GM12891 (cell line): ENCODE data around the gene POU6F2.

Source experiments
- DNase-seq: peaks from one replicate; pipeline ENCODE4 v3.0.0; 2011; ENCODE audit warnings: low spot score; ENCODE audit not compliant: insufficient read length
- FAIRE-seq: peaks from 2 replicates; lab custom pipeline; 2011; peaks lifted over from hg19 to GRCh38; lab: Jason Lieb, UNC
- PAX5 ChIP-seq: IDR thresholded peaks from 2 replicates; pipeline ENCODE4 v1.6.1; 2011; ENCODE audit warnings: low read length, moderate library complexity, mild to moderate bottlenecking; ENCODE audit not compliant: insufficient read depth, severe bottlenecking
- POLR2A ChIP-seq: IDR thresholded peaks from 2 replicates; pipeline ENCODE4 v1.6.1; 2011; ENCODE audit warnings: low read depth, low read length, control low read depth
- POLR2AphosphoS5 ChIP-seq: IDR thresholded peaks from 2 replicates; pipeline ENCODE4 v1.6.1; 2011; ENCODE audit warnings: low read depth, low read length, control low read depth
- POU2F2 ChIP-seq: IDR thresholded peaks from 2 replicates; pipeline ENCODE4 v1.6.1; 2011; ENCODE audit warnings: low read depth, mild to moderate bottlenecking, control low read depth, low read length, moderate library complexity
- SPI1 ChIP-seq: IDR thresholded peaks from 2 replicates; pipeline ENCODE4 v1.6.1; 2011; ENCODE audit warnings: low read depth, low read length, control low read depth
- TAF1 ChIP-seq: IDR thresholded peaks from 2 replicates; pipeline ENCODE4 v1.6.1; 2011; ENCODE audit warnings: low read depth, low read length, control low read depth

POU6F2 gene

DNA sequence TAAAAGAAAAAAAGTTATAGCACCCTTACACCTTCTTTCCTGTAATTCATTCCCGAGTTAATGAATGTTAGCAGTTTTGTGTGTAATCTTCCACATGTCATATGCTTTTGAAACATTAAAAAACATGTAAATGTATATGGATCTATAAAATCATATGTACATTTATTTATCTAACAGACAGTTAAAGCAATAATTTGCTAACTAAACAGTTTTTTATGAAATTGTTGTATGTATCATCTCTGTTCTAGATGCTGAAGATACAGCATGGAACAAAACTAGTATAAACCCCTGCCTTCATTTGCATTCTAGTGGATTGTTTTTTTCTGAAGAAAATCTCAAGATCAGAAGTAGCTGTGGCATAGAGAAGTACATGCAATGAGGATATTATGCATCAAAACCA lies 165.0 kb downstream of the POU6F2 start:
- FAIRE-seq = no peak
- no peak for TF ChIP-seq POLR2AphosphoS5
- TF ChIP-seq SPI1 = no peak
- TF ChIP-seq POU2F2 = no peak
- no peak for TF ChIP-seq POLR2A
- no peak for TF ChIP-seq PAX5
- no peak for TF ChIP-seq TAF1

DNA sequence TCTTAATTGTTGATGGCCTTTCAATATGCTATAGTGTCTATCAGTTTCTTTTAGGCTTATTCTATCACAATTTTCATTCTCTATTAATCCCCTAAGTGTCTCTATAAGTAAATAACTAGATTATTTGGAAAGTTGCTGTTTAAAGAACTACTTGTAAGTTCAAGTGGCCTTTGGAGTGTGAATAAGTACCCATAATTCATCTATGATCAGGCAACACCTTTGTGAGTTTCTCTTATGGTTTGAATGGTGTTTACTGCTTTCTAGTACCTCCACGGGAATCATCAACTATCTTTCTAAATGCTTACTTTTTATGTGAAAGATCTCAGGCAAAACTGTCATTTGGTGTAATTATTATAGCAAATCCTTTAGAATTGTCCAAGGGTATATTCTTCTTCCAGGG lies 166.7 kb downstream of the POU6F2 start:
- no peak for FAIRE-seq
- TF ChIP-seq PAX5 (no peak), POLR2A (no peak), TAF1 (no peak), SPI1 (no peak), POLR2AphosphoS5 (no peak), POU2F2 (no peak)
- no peak for DNase-seq

More for the DNA sequence above, 165.0 kb downstream of the POU6F2 start:
- no peak for DNase-seq

DNA sequence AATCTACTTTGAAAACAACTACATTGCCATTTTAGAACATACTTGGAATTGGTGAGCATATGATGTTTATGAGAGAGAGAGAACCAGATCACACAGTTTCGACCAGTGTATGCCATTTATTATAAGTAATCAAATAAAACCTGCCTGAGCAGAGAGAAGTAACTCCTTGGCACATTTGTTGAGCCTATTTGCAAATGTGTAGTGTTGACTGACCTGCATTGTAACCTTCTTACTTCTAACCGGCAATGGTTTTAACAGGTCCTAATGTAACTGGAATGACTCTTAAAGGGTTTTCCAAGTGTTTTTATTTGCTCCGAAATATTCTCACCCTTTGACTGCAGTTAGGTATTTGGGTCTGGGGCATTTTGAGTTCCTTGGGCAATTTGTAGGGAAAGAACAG lies 167.6 kb downstream of the POU6F2 start:
- no peak for FAIRE-seq

DNA sequence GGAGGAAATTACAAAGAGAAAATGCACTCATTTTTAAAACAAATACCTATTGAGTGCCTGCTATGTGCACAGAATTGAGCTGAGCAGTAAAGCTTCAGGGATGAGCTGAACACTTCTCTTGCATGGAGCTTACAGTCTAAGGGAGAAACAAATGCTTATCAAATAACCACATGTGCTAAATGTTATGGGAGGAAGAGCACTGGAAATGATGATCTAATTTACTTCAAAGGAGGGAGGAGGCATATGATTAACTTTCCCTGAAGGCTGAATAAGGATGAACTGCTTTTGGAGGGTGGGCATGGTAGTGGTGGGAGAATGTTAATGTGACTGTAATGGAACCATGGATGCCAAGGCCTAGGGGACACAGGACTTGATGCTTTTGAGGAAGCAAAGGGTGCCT lies 168.2 kb downstream of the POU6F2 start:
- FAIRE-seq (no peak), DNase-seq (no peak)
- TF ChIP-seq SPI1 = no peak
- no peak for TF ChIP-seq POLR2A
- TF ChIP-seq TAF1 = no peak
- no peak for TF ChIP-seq POLR2AphosphoS5
- TF ChIP-seq POU2F2 = no peak
- TF ChIP-seq PAX5 = no peak

More for the DNA sequence above, 167.6 kb downstream of the POU6F2 start:
- DNase-seq = no peak
- TF ChIP-seq TAF1 = no peak
- TF ChIP-seq PAX5 = no peak
- TF ChIP-seq POLR2AphosphoS5 = no peak
- no peak for TF ChIP-seq POU2F2
- no peak for TF ChIP-seq SPI1
- TF ChIP-seq POLR2A = no peak

DNA sequence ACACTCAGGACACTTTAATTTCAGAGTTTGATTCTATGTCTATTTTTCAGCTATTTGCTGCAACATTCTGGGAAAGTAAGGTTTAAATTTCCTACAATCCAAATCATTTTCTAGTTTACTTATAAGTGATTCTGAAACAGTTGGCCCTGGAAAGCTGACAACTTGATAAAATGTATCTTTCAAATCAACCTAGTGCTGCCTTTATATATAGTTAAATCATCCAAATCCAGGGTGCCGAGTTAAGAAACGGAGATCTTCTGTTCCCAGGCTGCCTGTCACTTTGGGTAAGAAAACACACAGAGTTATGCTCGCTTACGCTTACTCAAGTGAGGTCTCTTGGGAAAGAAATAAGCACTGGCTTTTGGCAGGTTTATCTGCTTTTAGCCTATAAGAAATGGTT lies 175.0 kb downstream of the POU6F2 start:
- DNase-seq (no peak), FAIRE-seq (no peak)
- TF ChIP-seq POLR2AphosphoS5 (no peak), PAX5 (no peak), POU2F2 (no peak), TAF1 (no peak), SPI1 (no peak), POLR2A (no peak)

DNA sequence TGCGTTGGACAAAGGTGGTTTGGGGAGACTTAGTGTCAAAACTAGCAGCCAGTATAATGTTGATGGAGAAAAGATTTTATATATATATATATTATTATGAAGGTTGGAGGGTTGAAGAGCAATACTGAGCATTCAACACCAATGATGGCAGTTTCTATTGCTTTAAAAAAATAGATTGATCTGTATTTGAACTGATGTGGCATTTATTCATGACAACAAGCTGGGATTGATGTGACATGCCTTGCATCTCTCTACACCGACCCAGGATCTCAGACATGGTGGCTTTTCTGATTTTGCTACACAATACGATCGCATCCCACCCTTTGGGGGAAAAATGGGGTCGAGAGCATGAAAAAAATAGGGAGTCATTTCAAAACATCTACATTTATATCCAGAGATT lies 175.4 kb downstream of the POU6F2 start:
- no peak for TF ChIP-seq POLR2AphosphoS5
- no peak for TF ChIP-seq POLR2A
- TF ChIP-seq SPI1 = no peak
- TF ChIP-seq TAF1 = no peak
- TF ChIP-seq POU2F2 = no peak
- no peak for TF ChIP-seq PAX5
- FAIRE-seq (no peak), DNase-seq (no peak)

DNA sequence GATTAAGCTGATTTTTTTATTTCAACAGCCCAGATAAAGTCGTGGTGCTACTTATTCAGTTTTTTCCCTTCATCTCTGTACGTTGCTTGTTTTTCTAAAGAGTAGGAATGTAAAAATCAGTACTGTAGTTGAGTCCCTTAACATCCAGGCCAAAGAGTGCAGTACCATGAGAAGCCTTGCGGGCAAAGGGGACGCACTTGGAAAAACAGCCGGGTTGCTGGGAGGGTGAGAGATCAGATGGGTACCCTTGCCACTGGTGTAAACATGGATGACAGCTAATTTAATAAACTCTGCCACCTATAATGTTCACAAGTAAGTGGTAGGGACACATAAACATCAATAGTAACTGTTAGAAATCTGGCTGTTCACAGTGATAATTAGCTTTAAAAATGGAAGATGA lies 175.9 kb downstream of the POU6F2 start:
- FAIRE-seq = no peak
- DNase-seq = no peak
- no peak for TF ChIP-seq POLR2AphosphoS5
- TF ChIP-seq POLR2A = no peak
- TF ChIP-seq POU2F2 = no peak
- no peak for TF ChIP-seq SPI1
- TF ChIP-seq PAX5 = no peak
- TF ChIP-seq TAF1 = no peak

DNA sequence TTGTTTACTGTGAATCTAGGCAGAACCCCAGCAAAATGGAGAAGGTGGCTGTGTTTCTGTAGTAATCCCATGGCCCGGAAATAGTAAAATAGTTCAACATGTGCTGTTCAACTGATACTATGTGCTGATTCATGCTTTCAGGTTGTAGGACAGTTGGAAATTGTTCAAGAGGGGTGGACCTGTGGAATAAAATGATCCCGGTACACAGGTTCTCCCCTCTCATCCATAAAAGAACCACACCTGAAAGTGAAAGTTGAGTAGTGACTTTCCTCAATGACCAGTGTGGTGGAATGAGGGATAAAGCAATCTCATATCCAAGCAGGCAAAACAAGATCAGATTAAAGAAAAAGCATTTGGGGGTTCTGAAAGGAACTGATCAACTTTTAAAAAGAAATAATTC lies 177.1 kb downstream of the POU6F2 start:
- no peak for TF ChIP-seq SPI1
- no peak for TF ChIP-seq POLR2A
- no peak for TF ChIP-seq PAX5
- TF ChIP-seq TAF1 = no peak
- no peak for TF ChIP-seq POLR2AphosphoS5
- FAIRE-seq = no peak

DNA sequence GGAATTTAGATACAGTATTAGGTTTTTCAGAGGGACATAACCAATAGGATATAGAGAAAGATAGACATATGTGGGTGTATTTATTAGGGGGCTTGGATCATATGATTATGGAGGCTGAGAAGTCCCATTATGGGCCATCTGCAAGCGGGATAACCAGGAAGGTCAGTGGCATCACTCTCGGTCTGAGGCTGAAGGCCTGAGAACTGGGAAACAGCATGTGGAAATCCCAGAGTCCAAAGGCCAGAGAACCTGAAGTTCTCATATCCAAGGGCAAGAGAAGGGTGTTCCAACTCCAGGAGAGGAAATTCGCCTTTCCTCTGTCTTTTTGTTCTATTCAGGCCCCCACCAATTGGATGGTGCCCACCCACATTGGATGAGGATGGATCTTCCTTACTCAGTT lies 180.7 kb downstream of the POU6F2 start:
- no peak for DNase-seq
- no peak for TF ChIP-seq TAF1
- no peak for TF ChIP-seq SPI1
- TF ChIP-seq POLR2A = no peak
- no peak for TF ChIP-seq POU2F2
- TF ChIP-seq POLR2AphosphoS5 = no peak
- no peak for FAIRE-seq

More for the DNA sequence above, 177.1 kb downstream of the POU6F2 start:
- no peak for DNase-seq

DNA sequence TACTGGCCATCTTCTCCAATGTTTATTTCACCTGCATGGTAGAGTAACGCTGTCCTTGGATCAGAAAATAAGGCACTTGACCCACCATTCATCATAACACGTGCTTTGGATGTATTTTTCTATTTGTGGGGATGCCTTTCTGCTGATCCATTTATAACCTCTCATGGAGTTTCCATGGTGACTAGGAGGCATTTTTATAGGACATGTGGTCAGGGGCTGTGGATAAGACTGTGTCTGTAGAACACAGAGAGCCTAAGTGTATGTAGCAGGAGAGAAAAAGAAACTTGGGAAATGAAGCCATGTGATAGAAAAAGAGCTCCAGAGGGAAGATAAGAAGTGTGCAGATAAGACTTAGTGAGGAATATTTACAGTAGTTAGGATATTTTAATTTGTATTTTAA lies 184.2 kb downstream of the POU6F2 start:
- TF ChIP-seq PAX5 (no peak), SPI1 (no peak)
- FAIRE-seq (no peak), DNase-seq (no peak)

DNA sequence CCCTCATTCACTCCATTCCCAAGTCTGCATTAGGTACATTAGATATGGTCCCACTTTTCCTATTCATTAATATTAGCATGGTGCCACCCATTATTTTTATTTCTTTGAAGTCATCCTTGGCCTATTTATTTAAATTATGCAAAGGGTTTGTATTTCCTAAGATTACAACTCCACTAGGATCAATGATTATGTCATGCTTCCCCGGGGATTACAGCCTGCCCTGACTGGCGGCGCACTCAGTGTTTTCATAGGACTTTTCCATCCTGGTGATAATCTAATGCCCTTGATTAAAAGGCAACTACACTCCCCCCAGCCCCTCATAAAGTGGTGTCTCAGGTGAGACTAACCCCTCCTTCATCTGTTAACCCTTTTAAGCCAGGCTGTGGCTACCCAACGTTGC lies 187.2 kb downstream of the POU6F2 start:
- DNase-seq (no peak), FAIRE-seq (no peak)
- no peak for TF ChIP-seq TAF1
